ENCODE data around the gene CPE.
"Not testable (repeated sequence)": the region's sequence is repeated elsewhere in the genome, so short reads cannot be mapped to it uniquely, and the experiment has no call there.

The CPE gene

GRCh38 chr4:165410214-165410613 lies 31.4 kb downstream of the CPE start:
- no peak for DNase-seq

DNA sequence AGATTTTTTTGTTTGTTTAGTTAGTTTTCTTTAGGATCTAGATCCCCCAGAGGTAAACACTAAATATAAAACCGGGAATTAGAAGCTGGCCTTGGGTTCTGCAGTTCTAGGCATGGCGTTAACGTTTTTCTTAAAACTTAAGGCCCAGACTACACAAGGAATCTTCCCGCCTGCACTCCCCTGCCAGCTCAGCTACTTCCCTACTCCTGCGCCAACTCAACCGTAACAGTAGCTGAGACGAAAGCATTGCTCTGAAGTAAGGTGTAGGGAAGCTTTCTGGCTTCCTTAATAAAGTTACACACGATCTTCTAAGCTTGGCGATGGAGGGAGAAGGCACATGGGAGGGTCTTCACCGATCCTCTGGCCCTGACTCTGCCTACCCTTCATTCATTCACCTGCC lies 37.1 kb downstream of the CPE start:
- no peak for DNase-seq

- no peak for DNase-seq
Observed at GRCh38 chr4:165418073-165418472, 39.3 kb downstream of the CPE start.

DNA sequence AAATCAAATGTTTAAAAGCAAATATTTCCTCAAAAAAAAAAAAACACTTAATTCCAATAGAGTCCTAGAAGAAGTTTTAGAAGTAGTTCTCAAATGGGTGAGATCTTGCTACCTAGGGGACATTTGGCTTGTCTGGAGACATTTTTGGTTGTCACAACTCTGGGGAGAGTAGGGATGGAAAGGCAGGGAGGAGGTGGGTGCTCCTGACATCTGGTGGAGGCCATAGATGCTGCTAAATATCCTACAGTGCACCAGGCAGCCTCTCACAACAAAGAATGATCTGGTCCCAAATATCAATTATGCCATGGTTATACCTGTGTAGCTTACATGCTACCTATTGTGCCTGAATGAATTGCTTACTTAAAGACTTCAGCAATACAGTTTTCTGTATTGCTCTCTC lies 46.8 kb downstream of the CPE start:
- no peak for DNase-seq

- DNase-seq = no peak
Observed at GRCh38 chr4:165426331-165426730, 47.5 kb downstream of the CPE start.

DNA sequence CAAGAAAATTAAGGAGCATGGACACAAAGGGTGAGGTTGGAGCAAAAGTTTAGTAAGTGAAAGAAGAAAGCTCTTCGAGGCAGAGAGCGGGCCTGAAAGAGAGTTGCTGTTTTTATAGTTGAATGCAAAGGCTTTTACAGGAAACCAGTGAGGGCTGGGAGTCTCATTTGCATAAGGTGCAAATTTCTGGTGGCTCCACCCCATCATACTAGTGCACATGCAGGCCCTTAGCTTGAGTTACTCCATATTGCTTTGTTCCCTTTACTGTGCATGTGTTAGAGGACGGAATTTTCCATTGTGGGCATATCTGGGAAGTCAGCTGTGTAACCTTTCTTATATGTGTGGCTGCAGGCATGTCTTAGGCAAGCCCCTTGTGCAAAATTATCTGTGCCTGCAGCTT lies 48.0 kb downstream of the CPE start:
- DNase-seq = no peak

DNA sequence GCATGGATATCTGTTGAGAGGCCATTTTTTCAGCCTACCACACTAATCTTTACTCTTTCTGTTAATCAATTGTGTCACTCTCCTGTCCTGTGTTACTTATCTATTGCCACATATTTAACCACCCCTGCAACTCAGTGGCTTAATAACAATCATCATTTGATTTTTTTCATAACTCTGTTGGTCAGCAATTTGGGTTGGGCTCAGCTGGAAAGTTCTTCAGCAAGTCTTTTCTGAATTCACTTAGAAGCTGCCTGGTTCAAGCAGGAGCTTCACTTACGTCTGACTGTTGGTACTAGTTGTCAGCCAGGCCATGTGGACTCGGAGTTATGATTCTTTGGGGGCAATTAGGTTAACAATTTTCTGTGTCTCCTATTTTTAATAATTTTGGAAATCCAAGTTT lies 50.1 kb downstream of the CPE start:
- no peak for DNase-seq

DNA sequence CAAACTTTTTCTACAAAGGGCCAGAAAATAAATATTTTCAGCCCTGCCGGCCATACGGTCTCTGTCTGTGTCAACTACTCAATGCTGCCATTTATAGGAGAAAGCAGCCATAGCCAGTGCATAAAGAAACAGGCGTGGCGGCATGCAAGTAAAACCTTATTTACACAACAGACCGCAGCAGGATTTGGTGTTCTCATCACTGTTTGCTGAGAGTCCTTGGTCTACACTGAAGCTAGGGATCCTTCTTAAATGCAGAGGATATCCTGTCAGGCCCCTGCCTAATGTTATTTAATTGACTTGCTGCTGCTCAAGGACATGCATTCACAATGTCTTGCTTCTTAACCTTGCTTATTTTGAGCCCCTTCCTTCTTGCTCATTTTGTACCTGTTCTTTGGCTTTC lies 54.7 kb downstream of the CPE start:
- DNase-seq = no peak

DNA sequence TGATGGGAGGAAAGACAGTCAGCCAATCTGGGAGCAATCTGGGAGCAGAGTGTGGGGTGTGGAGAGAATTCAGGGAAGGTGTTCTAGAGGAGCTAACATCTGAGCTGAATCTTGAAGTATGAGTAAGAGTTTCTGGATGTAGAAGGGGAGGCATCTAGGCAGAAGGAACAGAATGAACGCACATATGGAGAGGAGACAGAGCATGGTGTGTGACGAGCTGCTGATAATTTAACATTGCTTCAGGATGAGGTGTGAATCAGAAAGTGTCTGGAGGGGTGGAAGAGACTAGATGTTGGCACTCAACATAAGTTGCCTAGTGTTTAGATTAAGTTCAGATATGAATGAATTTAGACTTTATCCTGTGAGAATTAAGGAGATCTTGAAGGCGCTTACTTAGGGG lies 58.9 kb downstream of the CPE start:
- no peak for DNase-seq

GRCh38 chr4:165439344-165439743 lies 60.5 kb downstream of the CPE start:
- no peak for DNase-seq

DNA sequence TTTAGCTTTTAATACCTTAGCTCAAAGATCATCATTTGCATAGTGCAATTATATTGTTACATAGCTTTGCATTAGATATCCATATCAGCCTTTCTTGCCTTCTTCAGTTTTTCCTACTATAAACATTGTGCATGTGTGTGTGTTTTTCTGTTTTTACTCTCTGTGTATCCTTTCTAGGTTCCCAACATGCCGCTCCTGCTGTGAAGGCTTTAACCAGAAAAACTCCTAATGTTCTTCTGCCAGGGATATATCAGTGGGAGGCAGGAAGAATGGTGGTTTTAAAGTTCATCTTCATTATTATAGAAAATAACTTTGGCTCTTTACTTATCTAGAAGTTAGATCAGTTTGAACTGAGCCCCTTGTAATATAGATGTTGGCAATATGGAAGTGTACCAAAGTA lies 61.2 kb downstream of the CPE start:
- DNase-seq = no peak

GRCh38 chr4:165440415-165441158 lies 61.8 kb downstream of the CPE start:
- no peak for DNase-seq

DNA sequence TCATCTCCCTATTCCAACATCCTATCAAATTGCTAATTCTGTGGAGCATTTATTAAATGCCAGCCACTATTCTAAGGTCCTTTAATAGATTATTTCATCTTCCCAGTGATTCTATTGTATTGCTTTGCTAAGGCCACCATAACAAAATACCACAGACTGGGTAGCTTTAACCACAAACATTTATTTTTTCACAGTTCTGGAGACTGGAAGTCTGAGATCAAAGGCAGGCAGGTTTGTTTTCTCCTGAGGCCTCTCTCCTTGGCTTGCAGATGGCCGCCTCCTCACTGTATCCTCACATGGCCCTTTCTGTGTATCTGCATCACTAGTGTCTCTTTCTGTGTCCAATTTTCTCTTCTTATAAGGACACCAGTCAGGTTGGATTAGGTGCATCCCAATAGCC lies 64.5 kb downstream of the CPE start:
- DNase-seq = no peak

GRCh38 chr4:165448700-165449099 lies 69.9 kb downstream of the CPE start:
- DNase-seq = no peak

DNA sequence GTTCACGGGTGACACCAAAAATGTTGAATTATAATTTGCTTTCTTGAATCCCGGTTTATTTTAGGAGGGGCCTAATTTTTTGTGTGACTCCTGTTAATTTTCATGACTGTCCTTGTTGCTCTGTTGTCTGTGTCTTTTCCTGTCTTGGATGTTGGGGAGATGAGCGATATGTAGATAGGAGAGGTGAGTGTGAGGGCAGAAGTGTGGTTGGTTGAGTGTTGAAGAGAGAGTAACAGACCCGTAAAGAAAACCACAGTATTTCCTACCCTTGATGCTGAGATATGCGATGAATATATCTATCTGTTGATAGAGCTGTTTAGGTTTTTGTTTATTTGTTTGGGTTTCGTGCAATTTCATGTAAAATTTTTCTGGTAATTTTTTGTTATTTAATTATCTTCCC lies 70.5 kb downstream of the CPE start:
- DNase-seq = no peak

DNA sequence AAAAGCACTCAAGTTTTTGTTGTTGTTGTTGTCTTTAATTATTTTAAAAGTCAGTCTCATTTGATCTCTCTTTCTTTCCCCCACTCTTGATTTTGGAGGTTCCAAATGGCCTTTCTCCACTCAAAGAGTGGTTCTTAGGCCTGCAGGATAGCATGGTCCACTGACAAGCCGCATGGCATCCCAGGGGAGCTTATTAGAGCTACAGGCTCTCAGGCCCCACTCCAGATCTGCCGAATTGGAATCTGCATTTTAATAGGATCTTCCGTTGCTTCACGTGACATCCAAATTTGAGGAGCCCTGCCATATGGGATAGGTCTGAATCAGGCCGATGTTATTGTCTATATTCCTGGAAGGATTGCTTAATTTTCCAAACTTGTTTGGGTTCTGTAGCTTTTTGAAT lies 72.1 kb downstream of the CPE start:
- no peak for DNase-seq

- not testable (repeated sequence) for DNase-seq
Observed at GRCh38 chr4:165453140-165453539, 74.3 kb downstream of the CPE start.

GRCh38 chr4:165454426-165454825 lies 75.6 kb downstream of the CPE start:
- no peak for DNase-seq

GRCh38 chr4:165457793-165458192 lies 79.0 kb downstream of the CPE start:
- no peak for DNase-seq

DNA sequence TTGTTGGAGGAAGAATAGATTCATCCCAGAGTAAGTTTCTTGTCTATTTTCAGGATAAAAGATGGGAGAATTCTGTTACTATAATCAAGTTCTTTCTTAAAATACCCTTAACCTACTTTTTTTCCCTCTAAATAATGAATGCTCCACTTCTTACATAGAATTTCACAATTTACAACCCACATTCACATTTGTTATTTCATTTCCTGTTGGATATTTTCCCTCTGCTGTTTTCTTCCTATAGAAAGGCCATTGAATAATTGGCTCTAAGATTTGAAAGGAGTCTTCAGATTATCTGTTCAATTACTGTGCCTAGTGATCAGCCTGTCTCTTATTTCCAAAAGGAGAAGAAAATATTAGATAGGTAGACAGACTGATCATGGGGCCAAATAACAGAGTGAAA lies 79.7 kb downstream of the CPE start:
- DNase-seq = no peak

DNA sequence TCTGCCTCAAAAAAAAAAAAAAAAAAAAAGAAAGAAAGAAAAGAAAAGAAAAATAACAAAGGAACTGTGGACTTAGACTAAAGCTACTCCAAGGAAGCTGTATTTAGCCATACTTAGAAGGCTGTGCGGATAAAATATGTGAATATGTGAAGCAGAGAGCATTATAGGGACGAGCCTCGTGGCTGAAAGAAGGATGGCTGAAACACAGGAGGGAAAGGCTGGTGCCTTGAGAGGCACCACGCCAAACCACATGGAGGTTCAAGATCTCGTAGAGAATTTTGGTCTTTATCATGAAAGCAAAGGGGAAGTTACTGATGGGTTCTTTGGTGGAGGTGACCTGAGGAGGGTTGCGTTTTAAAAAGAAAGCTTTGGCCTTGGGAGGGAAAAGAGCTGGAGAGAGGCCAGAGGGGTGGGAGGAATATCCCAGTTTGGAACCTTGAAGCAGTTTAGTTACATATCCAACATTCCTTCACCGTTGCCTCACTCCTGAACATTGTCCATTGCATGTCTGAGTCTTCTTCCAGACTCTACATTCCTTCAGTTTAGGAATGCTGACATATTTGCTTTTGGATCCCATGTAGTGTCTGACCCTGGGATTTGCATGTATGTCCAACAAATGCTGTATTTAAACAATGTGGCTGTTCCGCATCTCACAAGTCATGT lies 82.5 kb downstream of the CPE start:
- no peak for DNase-seq

DNA sequence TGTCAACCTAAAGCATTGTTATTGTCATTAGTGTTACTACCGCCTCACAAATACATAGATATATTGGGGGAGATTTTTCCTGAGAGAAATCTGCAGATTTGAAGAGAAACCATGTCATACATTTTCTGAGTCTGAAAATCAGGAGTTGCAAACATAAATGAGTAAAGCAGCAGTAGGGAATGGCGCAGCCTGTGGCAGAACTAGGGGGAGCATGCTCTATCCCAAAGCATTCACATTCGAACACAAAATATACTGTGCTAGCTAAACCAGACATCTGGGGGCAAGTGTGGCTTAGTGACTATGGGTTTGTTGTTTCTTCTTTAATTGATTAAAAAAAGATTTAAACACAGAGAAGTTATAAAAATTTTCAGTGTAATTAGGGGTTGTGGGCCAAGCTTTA lies 83.2 kb downstream of the CPE start:
- no peak for DNase-seq

GRCh38 chr4:165464376-165464775 lies 85.6 kb downstream of the CPE start:
- no peak for DNase-seq

DNA sequence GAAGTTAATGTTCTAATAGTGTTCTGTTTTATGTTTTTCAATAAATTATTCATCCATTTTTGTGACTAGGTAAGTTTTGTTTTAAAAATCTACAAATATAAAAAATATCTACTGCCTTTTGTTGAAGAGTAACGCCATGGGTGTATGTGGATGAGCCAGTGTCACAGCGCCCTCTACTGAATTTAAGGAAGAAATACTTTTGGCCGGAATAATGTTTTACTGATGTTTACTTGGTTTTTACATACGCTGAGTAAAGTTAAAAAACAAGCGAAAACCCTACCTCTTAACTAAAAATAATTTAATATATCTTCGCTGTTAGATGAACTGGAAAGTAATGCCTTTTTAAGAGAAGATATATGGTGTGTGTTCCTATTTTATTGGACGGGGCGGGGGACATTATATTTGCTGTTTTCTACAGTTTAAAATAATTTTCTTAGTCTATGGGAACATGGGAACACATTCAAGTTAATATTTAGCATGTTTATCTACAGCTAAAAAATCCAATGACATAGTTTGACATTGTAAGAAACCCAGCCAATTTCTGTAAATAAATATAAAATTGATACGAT lies 86.1 kb downstream of the CPE start:
- peak; percentile 41 to 44 for DNase-seq

- DNase-seq = no peak
Observed at GRCh38 chr4:165470009-165470408, 91.2 kb downstream of the CPE start.

Measured in NCI-H2081 (cell line).